Neural cell (in vitro differentiated cells): Measurements from ENCODE around the gene FBXO10. TPM values are rescaled to one million over a fixed set of nuclear protein-coding genes. Genes with fewer than 3 reads are reported as not detected.

Source experiments
- H2AFZ ChIP-seq: fragments of 200-600, 300-800 bp; sonication (generic), shearing (Covaris generic); 2 replicates; pipeline ENCODE4 v1.6.0; 2014; ENCODE audit warnings: low read depth, mild to moderate bottlenecking, antibody characterized with exemption, low read length, moderate library complexity
- H3F3A ChIP-seq: fragments of 200-600 bp; shearing (Covaris generic); 2 replicates; pipeline ENCODE4 v1.6.1; 2016; ENCODE audit warnings: mild to moderate bottlenecking, moderate library complexity, mixed read lengths, antibody characterized with exemption, low read length; ENCODE audit not compliant: insufficient read depth, poor library complexity, severe bottlenecking
- H3K27ac ChIP-seq: fragments of 200-600, 300-800 bp; sonication (generic), shearing (Covaris generic); 2 replicates; pipeline ENCODE4 v1.5.1; 2014; ENCODE audit warnings: mild to moderate bottlenecking, low read length, moderate library complexity
- H3K27me3 ChIP-seq: fragments of 300-800, 200-600 bp; sonication (generic), shearing (Covaris generic); 2 replicates; pipeline ENCODE4 v1.6.0; 2014; ENCODE audit warnings: mild to moderate bottlenecking, low read depth, low read length, moderate library complexity; ENCODE audit not compliant: insufficient read depth
- H3K36me3 ChIP-seq: fragments of 300-800, 200-600 bp; sonication (generic), shearing (Covaris generic); 2 replicates; pipeline ENCODE4 v1.5.1; 2014; ENCODE audit warnings: mild to moderate bottlenecking, antibody characterized with exemption, low read length, moderate library complexity; ENCODE audit not compliant: insufficient read depth
- H3K4me2 ChIP-seq: fragments of 300-800, 200-600 bp; sonication (generic), shearing (Covaris generic); 2 replicates; pipeline ENCODE4 v1.6.0; 2014; ENCODE audit warnings: mild to moderate bottlenecking, low read length
- H3K4me3 ChIP-seq: fragments of 300-800, 200-600 bp; sonication (generic), shearing (Covaris generic); 2 replicates; pipeline ENCODE4 v1.5.1; 2014; ENCODE audit warnings: mild to moderate bottlenecking, low read length, moderate library complexity
- H3K79me2 ChIP-seq: fragments of 200-600 bp; shearing (Covaris generic); replicated peaks from 2 replicates; pipeline ENCODE4 v1.6.0; 2014; ENCODE audit warnings: mild to moderate bottlenecking, low read length, moderate library complexity; ENCODE audit not compliant: insufficient read depth
- H3K9ac ChIP-seq: fragments of 300-800, 200-600 bp; sonication (generic), shearing (Covaris generic); 2 replicates; pipeline ENCODE4 v1.6.1; 2016; ENCODE audit warnings: mild to moderate bottlenecking, low read length, mixed read lengths
- H3K9me2 ChIP-seq: fragments of 200-600 bp; shearing (Covaris generic); 2 replicates; pipeline ENCODE4 v1.6.1; 2016; ENCODE audit warnings: mild to moderate bottlenecking, low read length, mixed read lengths; ENCODE audit not compliant: insufficient read depth
- H3K9me3 ChIP-seq: fragments of 200-600, 300-800 bp; sonication (generic), shearing (Covaris generic); 2 replicates; pipeline ENCODE4 v1.6.1; 2016; ENCODE audit warnings: mild to moderate bottlenecking, mixed run types, low read length, moderate library complexity, mixed read lengths
- H4K20me1 ChIP-seq: fragments of 200-600 bp; shearing (Covaris generic); 2 replicates; pipeline ENCODE4 v1.6.1; 2016; ENCODE audit warnings: mild to moderate bottlenecking, mixed run types; ENCODE audit not compliant: insufficient read depth
- CTCF ChIP-seq: fragments of 450-650 bp; IDR thresholded peaks from 2 replicates; pipeline ENCODE4 v1.5.1; 2014; ENCODE audit warnings: antibody characterized with exemption, mild to moderate bottlenecking, moderate library complexity; ENCODE audit not compliant: poor library complexity, severe bottlenecking
- EP300 ChIP-seq: fragments of 450-650 bp; conservative IDR thresholded peaks from 2 replicates; pipeline ENCODE4 v1.6.1; 2014; ENCODE audit warnings: antibody characterized with exemption, mild to moderate bottlenecking, moderate library complexity; ENCODE audit not compliant: poor library complexity, severe bottlenecking
- EZH2 ChIP-seq: fragments of 200-600, 300-800 bp; shearing (Covaris generic), sonication (generic); IDR thresholded peaks from 2 replicates; pipeline ENCODE4 v1.6.1; 2014; ENCODE audit warnings: antibody characterized with exemption, low read length, borderline replicate concordance, mild to moderate bottlenecking; ENCODE audit not compliant: insufficient read depth, poor library complexity, severe bottlenecking
- MXI1 ChIP-seq: fragments of 450-650 bp; conservative IDR thresholded peaks from 2 replicates; pipeline ENCODE4 v1.6.1; 2014; ENCODE audit warnings: antibody characterized with exemption, mild to moderate bottlenecking; ENCODE audit not compliant: poor library complexity, severe bottlenecking
- POLR2AphosphoS5 ChIP-seq: IDR thresholded peaks from 2 replicates; pipeline ENCODE4 v1.6.1; 2012
- RAD21 ChIP-seq: fragments of 450-650 bp; conservative IDR thresholded peaks from 2 replicates; pipeline ENCODE4 v1.6.1; 2014; ENCODE audit warnings: antibody characterized with exemption, mild to moderate bottlenecking, moderate library complexity
- REST ChIP-seq: IDR thresholded peaks from 2 replicates; pipeline ENCODE4 v1.6.1; 2012; ENCODE audit warnings: borderline replicate concordance
- SMC3 ChIP-seq: fragments of 450-650 bp; conservative IDR thresholded peaks from 2 replicates; pipeline ENCODE4 v1.6.1; 2014; ENCODE audit warnings: antibody characterized with exemption, mild to moderate bottlenecking, moderate library complexity; ENCODE audit not compliant: poor library complexity
- TAF1 ChIP-seq: IDR thresholded peaks from 2 replicates; pipeline ENCODE4 v1.6.1; 2012; ENCODE audit warnings: low read depth
- polyA plus RNA-seq: library from polyadenylated mRNA; depleted of rRNA; stranded (reverse); fragments of >200 nt; gene quantifications from 2 replicates; pipeline ENCODE4 v1.2.3, GENCODE V29; 2014

The FBXO10 gene
- polyA plus RNA-seq, 1 donor from 2014 or later, result 16.0 TPM

GRCh38 chr9:37503736-37504135 lies 72.4 kb downstream of the FBXO10 start:
- TF ChIP-seq REST, result no peak
- TF ChIP-seq MXI1, result no peak
- no peak for TF ChIP-seq TAF1
- TF ChIP-seq SMC3, result no peak
- no peak for TF ChIP-seq POLR2AphosphoS5
- TF ChIP-seq EZH2, result no peak
- TF ChIP-seq RAD21, result no peak
- H3K4me2 ChIP-seq, result no peak overlapping the region
- no peak overlapping the region for H3K4me3 ChIP-seq
- no peaks in the 10 kb centered on the region for H4K20me1 ChIP-seq
- no peaks in the 10 kb centered on the region for H3K9me3 ChIP-seq
- H3K9me2 ChIP-seq, result no peaks in the 10 kb centered on the region
- H3K27me3 ChIP-seq, result no peaks in the 10 kb centered on the region
- peaks cover 11% of the 10 kb centered on the region for H3K36me3 ChIP-seq
- no peaks in the 10 kb centered on the region for H3K79me2 ChIP-seq
- no peak overlapping the region for H3K27ac ChIP-seq
- H3K9ac ChIP-seq, result no peak overlapping the region
- no peaks in the 10 kb centered on the region for H3F3A ChIP-seq
- H2AFZ ChIP-seq, result no peak overlapping the region

- H3K9ac ChIP-seq, result no peak overlapping the region
- peaks cover 4% of the 10 kb centered on the region for H3K36me3 ChIP-seq
- H3K4me2 ChIP-seq, result no peak overlapping the region
- H3K27me3 ChIP-seq, result no peaks in the 10 kb centered on the region
- no peak overlapping the region for H3K27ac ChIP-seq
- H3K79me2 ChIP-seq, result no peaks in the 10 kb centered on the region
- H3K9me2 ChIP-seq, result no peaks in the 10 kb centered on the region
- H3F3A ChIP-seq, result no peaks in the 10 kb centered on the region
- TF ChIP-seq EP300 (no peak), POLR2AphosphoS5 (no peak)
- H3K4me3 ChIP-seq, result no peak overlapping the region
- H4K20me1 ChIP-seq, result no peaks in the 10 kb centered on the region
- H3K9me3 ChIP-seq, result no peaks in the 10 kb centered on the region
- H2AFZ ChIP-seq, result no peak overlapping the region
Measured at GRCh38 chr9:37501957-37502596, 74.1 kb downstream of the FBXO10 start.

DNA sequence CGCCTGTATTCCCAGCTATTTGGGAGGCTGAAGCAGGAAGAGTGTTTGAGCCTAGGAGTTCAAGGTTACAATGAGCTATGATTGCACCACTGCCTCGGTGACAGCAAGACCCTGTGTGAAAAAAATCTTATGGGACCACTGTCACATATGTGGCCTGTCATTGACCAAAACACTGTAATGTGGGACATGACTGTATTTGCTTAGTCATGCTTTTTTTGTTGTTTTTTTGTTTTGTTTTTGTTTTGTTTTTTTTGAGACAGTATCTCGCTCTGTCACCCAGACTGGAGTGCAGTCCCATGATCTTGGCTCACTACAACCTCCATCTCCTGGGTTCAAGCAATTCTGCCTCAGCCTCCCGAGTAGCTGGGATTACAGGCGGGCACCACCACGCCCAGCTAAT lies 76.9 kb downstream of the FBXO10 start:
- H4K20me1 ChIP-seq, result no peaks in the 10 kb centered on the region
- no peaks in the 10 kb centered on the region for H3K36me3 ChIP-seq
- no peak overlapping the region for H3K27ac ChIP-seq
- H3K4me2 ChIP-seq, result no peak overlapping the region
- H3F3A ChIP-seq, result no peaks in the 10 kb centered on the region
- no peaks in the 10 kb centered on the region for H3K9me2 ChIP-seq
- H3K9ac ChIP-seq, result no peak overlapping the region
- H3K79me2 ChIP-seq, result no peaks in the 10 kb centered on the region
- H3K4me3 ChIP-seq, result no peak overlapping the region
- no peaks in the 10 kb centered on the region for H3K9me3 ChIP-seq
- no peak overlapping the region for H2AFZ ChIP-seq
- TF ChIP-seq TAF1 (no peak), MXI1 (no peak), REST (no peak), POLR2AphosphoS5 (no peak), RAD21 (no peak), EZH2 (no peak), SMC3 (no peak), CTCF (no peak)
- H3K27me3 ChIP-seq, result no peaks in the 10 kb centered on the region
